NCI-H1694 treated with DMSO at 0.1 percent for 48 hours (cell line): Measurements from ENCODE around the gene RHBDF2.
A peak's percentile ranks its signal among the peaks of the same experiment; 100 is the strongest.

Experiments
- DNase-seq: peaks from one replicate; lab custom pipeline; 2025; lab: John Stamatoyannopoulos, UW

RHBDF2 gene

GRCh38 chr17:76500747-76501017 is 541 bp downstream of the RHBDF2 start:
- DNase-seq: no peak

- DNase-seq: no peak
Observed at GRCh38 chr17:76500074-76500746, 1.0 kb downstream of the RHBDF2 start.

DNA sequence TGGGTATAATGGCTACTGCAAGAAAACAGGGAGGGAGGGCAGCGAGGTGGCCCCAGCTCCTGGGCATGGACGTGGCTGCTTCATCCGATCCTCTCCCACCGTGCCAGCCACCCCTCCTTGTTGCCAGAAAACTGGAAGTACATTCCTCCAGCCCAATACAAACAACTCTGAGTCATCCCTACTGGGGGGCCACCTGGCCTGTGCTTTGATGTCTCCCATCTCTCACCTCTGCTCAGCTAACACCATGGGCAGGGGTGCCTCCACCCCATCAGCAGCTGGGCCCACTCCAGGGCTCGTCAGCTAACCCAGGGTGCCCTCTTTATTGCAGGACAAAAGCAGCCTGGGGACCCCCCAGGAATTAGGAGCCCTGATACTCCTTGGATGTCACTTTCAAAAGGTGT is 2.0 kb downstream of the RHBDF2 start:
- DNase-seq: no peak

GRCh38 chr17:76498876-76499251 is 2.4 kb downstream of the RHBDF2 start:
- DNase-seq: no peak

GRCh38 chr17:76497979-76498875 is 3.0 kb downstream of the RHBDF2 start:
- DNase-seq: peak; percentile 93

- no peak for DNase-seq
Observed at GRCh38 chr17:76497699-76497978, 3.6 kb downstream of the RHBDF2 start.

DNA sequence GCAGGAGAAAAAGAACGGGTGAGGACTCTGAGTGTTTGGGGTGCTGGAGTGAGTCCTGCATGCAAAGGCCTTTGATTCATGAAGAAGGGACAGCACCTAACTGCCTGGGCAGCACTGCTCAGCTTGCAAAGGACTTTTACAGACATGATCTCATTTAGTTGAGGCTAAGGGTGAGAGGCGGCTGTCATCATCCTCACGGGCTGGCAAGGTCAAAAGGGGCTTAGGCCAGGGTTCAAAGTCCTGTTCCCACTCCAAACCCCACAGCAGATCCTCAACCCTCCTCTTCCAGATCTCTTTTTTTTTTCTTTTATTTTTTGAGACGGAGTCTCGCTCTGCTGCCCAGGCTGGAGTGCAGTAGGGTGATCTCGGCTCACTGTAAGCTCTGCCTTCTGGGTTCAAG is 4.8 kb downstream of the RHBDF2 start:
- DNase-seq: no peak

DNA sequence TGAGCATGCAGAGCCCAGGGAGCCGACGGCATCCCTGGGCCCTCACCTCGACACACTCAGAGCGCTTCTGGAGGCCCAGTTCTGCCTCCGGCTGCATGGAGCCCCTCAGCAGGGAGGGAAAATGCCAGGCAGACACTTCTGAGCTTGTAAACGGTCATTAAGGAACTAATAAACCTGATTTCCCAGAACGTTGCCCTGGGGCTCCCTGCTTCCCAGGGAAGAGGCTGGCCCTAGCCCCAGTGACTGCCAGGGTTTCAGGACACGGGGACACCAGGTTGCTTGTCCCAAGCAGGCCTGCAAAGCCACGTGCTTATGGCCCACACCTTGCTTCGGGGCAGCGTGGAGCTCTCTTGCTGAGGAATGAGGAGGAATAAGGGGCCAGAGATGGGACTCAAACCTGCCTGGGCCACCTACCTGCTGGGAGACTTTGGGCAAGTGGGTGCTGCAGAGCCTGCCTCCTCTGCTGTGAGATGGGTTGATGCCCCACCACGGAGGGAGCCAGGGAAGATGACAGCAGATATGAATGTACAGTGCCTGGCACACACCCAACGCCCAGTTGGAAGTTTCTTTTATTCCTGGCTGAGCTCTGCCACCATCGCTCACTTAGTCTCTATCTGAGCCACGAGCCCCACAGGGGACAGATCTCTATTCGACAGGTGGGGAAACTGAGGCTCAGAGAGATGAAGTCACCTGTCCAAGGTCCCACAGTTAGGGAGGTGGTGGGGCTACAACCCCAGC is 5.4 kb downstream of the RHBDF2 start:
- no peak for DNase-seq

- no peak for DNase-seq
Observed at GRCh38 chr17:76493505-76494167, 7.6 kb downstream of the RHBDF2 start.

GRCh38 chr17:76492989-76493501 is 8.2 kb downstream of the RHBDF2 start:
- peak; percentile 16 for DNase-seq

GRCh38 chr17:76492123-76492988 is 8.9 kb downstream of the RHBDF2 start:
- no peak for DNase-seq

DNA sequence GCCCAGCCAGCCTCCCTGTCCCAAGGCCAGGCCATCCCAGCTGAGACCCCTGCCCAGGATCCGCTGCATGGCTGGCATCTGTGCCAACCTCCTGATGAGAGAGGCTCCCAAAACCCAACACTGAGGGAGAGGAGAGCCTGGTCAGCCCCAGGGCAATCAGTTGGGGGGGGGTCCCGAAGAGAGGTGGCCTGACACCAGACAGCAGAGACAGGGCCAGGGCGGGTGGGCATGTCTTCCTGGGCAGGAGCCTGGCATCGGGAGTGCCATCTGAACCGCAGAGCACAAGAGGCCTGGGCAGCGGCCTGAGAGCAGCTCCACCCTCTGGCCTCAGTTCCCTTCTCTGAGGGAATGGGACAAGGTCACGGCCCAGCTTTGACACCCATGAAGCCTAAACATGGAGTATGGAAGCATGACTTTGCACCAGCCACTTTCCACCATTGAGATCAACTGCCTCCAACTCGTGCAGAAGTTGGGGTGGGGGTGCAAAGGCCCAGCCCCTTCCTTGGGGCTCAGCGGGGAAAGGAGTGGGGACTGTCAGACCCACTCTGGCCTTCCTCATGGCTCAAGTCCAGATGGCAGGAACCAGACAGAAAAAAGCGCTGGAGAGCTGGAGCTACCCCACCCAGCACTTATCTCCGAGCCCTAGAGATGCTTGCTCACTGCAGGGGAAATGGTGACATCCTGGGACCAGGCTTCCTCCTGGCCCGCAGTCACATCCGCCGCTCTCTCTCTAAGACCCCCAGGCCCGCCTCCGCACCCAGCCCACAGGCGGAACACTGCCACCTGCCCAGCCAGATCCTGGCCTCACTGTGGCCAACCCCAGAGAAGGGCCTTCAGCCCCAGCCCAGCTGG is 9.7 kb downstream of the RHBDF2 start:
- no peak for DNase-seq

- DNase-seq: no peak
Observed at GRCh38 chr17:76490112-76490710, 11.0 kb downstream of the RHBDF2 start.

DNA sequence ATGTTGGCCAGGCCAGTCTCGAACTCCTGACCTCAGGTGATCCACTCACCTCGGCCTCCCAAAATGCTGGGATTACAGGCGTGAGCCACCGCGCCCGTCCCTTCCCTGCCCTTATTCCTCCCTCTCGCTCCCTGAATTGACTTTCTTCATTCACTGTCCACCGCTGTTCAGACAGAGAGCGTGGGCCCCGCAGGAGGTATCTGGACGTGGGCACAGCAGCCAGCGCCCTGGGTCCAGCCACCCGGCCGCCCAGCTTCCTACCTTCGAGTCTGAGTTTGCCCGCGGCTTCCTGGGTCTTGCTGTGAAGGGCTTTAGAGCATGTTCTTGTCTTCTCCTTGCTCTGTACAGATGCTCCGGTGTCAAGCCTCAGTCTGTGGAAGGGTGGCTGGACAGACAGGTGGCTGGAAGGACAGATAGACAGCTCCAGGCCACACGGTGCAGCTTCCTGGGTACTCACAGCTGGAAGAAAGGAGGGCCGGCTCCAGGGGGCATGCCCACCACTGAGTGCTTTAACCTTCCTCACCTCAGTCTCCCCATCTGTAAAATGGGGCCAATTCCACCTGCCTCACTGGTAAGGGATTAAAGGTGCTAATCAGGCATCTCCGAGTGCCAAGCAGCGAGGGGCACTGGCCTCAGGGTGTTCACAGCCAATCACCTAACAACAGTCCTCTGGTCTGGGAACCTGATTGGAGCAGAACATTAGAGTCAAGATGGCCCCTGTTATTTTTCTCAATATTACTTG is 13.6 kb downstream of the RHBDF2 start:
- DNase-seq: no peak

- no peak for DNase-seq
Observed at GRCh38 chr17:76485569-76485968, 15.7 kb downstream of the RHBDF2 start.

DNA sequence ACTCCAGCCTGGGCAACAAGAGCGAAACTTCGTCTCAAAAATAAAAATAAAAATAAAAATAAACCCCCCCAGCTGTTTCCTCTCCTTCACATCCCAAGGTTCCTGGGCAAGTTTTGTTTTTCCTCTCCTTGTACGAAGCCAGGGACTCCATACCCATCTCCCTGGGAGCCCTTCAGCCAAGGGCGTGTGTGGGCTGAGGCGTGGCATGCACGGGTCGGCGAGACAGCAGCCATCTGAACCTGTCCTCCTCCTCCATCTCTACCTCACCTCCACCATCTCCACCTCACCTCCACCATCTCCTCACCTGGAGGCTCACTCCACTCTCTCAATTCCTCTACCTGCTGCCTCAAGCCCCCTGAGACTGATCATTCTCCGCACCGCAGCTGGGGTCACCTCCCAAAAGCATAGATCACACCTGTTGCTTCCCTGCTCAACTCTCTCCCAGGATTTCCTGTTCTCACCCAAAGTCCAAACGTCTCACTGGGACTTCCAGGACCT is 16.9 kb downstream of the RHBDF2 start:
- no peak for DNase-seq

DNA sequence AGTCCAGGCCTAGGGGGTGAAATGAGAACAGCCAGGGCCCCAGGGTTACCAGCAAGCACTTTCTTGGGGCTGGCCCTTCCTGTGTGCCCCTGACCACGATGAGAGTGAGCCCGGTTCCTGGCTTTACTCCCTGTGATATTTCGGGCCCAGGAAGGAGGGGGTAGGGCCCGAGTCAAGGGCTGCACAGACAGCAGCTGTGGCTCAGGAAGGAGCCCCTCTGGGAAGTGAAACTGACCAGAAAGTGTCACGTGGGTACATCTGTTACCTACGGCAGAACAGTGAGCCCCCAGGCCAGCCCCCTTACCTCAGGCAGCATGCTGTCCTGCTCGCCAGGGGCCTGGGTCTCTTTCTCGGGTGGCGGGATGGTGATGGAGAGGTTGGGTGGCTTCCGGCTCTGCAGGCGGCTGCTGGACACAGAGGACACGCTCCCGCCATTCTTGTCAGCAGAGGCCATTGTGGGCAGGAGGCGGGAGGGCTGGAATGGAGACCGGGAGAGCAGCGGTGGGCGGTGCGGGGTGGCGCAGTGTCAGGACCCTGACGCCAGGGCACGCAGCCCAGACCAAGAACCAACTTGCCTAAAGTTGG is 20.1 kb downstream of the RHBDF2 start:
- DNase-seq: no peak

GRCh38 chr17:76480632-76481031 is 20.6 kb downstream of the RHBDF2 start:
- DNase-seq: no peak

GRCh38 chr17:76479515-76480060 is 21.6 kb downstream of the RHBDF2 start:
- DNase-seq: no peak
